Measurements from ENCODE around the gene EXOSC7. TPM values are rescaled to one million over a fixed set of nuclear protein-coding genes. Genes with fewer than 3 reads are reported as not detected.
"Not testable (repeated sequence)": the region's sequence is repeated elsewhere in the genome, so short reads cannot be mapped to it uniquely, and the experiment has no call there.

EXOSC7 gene
- total RNA-seq, 1 donor from 2014 or later, result 51.2 TPM

GRCh38 chr3:45043728-45044299 is 67.8 kb downstream of the EXOSC7 start:
- H3K36me3 ChIP-seq, result no peaks in the 10 kb centered on the region
- H3K27me3 ChIP-seq, result no peaks in the 10 kb centered on the region
- H3K27ac ChIP-seq, result peak overlapping the region; percentile 9 to 64
- intact Hi-C loops (cut with DNase I), result loop anchor here (5.0 kb wide), 1 partner anchor 68 kb away; no protein-coding TSS in a partner anchor
- H3K4me3 ChIP-seq, result no peak overlapping the region
- H3K4me1 ChIP-seq, result no peaks in the 10 kb centered on the region
- peak in 2 of 3 experiments; percentile 14 to 38 for TF ChIP-seq CTCF (IDR thresholded peaks at IDR 0.05)
- no peak for DNase-seq (ENCODE audit: low spot score in 2 of 2)
- H3K9me3 ChIP-seq, result no peaks in the 10 kb centered on the region

- intact Hi-C loops (cut with DNase I), result no loop called here
- no peaks in the 10 kb centered on the region for H3K4me1 ChIP-seq
- no peaks in the 10 kb centered on the region for H3K36me3 ChIP-seq
Measured at GRCh38 chr3:45048244-45048643, 72.2 kb downstream of the EXOSC7 start.

GRCh38 chr3:45049807-45050206 is 73.8 kb downstream of the EXOSC7 start:
- H3K9me3 ChIP-seq, result no peaks in the 10 kb centered on the region
- no peaks in the 10 kb centered on the region for H3K27me3 ChIP-seq
- no peaks in the 10 kb centered on the region for H3K4me1 ChIP-seq
- H3K36me3 ChIP-seq, result no peaks in the 10 kb centered on the region
- no peak overlapping the region for H3K27ac ChIP-seq
- DNase-seq (ENCODE audit: low spot score in 2 of 2), result no peak
- TF ChIP-seq CTCF (IDR thresholded peaks at IDR 0.05), result no peak
- H3K4me3 ChIP-seq, result no peak overlapping the region
- intact Hi-C loops (cut with DNase I), result no loop called here

More at GRCh38 chr3:45048244-45048643, 72.2 kb downstream of the EXOSC7 start:
- Histone ChIP-seq H3K4me3 (no peak overlapping the region), H3K27me3 (no peaks in the 10 kb centered on the region), H3K27ac (no peak overlapping the region), H3K9me3 (no peaks in the 10 kb centered on the region)
- TF ChIP-seq CTCF (IDR thresholded peaks at IDR 0.05), result no peak
- DNase-seq (ENCODE audit: low spot score in 2 of 2), result no peak

- no peak for DNase-seq (ENCODE audit: low spot score in 2 of 2)
- Histone ChIP-seq H3K9me3 (no peaks in the 10 kb centered on the region), H3K4me3 (no peak overlapping the region), H3K4me1 (peaks cover 5 to 7% of the 10 kb centered on the region in 2 donors), H3K27ac (no peak overlapping the region), H3K27me3 (no peaks in the 10 kb centered on the region), H3K36me3 (no peaks in the 10 kb centered on the region)
- TF ChIP-seq CTCF (IDR thresholded peaks at IDR 0.05), result no peak
- intact Hi-C loops (cut with DNase I), result no loop called here
Measured at GRCh38 chr3:45051685-45052084, 75.6 kb downstream of the EXOSC7 start.

- H3K9me3 ChIP-seq; intact Hi-C loops (cut with DNase I); H3K27ac ChIP-seq; H3K4me3 ChIP-seq; DNase-seq (ENCODE audit: low spot score in 2 of 2); H3K27me3 ChIP-seq; H3K36me3 ChIP-seq: not testable (repeated sequence)
- H3K4me1 ChIP-seq, result peaks cover 5 to 12% of the 10 kb centered on the region in 2 donors
Measured at GRCh38 chr3:45053805-45054195, 77.8 kb downstream of the EXOSC7 start.

GRCh38 chr3:45054196-45054857 is 78.3 kb downstream of the EXOSC7 start:
- H3K4me1 ChIP-seq, result peaks cover 5 to 12% of the 10 kb centered on the region in 2 donors
- no peak for TF ChIP-seq CTCF (IDR thresholded peaks at IDR 0.05)
- intact Hi-C loops (cut with DNase I), result no loop called here

More at GRCh38 chr3:45054196-45054857, 78.3 kb downstream of the EXOSC7 start:
- DNase-seq (ENCODE audit: low spot score in 2 of 2), result no peak
- H3K9me3 ChIP-seq, result no peaks in the 10 kb centered on the region
- peak overlapping the region in 1 of 2 donors; percentile 59 for H3K27ac ChIP-seq
- no peak overlapping the region for H3K4me3 ChIP-seq
- H3K36me3 ChIP-seq, result no peaks in the 10 kb centered on the region
- H3K27me3 ChIP-seq, result no peaks in the 10 kb centered on the region

Data from ascending aorta (tissue), 2 donors.